K562 (cell line): ENCODE data around the gene TMEM87B.

ENCODE experiments used
- ATF2 ChIP-seq: sonication (generic); formaldehyde crosslinking; IDR thresholded peaks from 2 replicates; pipeline ENCODE4 v1.8.1; 2022; ENCODE audit warnings: missing genetic modification reagents
- CBFB ChIP-seq: sonication (generic); formaldehyde crosslinking; IDR thresholded peaks from 2 replicates; pipeline ENCODE4 v1.4.0; 2020; ENCODE audit warnings: mild to moderate bottlenecking, missing genetic modification reagents
- GATAD2B ChIP-seq: fragments of 450-650 bp; IDR thresholded peaks from 2 replicates; pipeline ENCODE4 v1.6.1; 2017; ENCODE audit warnings: mild to moderate bottlenecking, borderline replicate concordance
- NR3C1 ChIP-seq: sonication (generic); formaldehyde crosslinking; IDR thresholded peaks from 2 replicates; pipeline ENCODE4 v1.8.1; 2022; ENCODE audit warnings: missing genetic modification reagents
- POLR3A ChIP-seq: IDR thresholded peaks from 2 replicates; pipeline ENCODE4 v1.6.1; 2011; ENCODE audit warnings: borderline replicate concordance, mild to moderate bottlenecking, moderate library complexity; ENCODE audit not compliant: insufficient read length, insufficient read depth; ENCODE audit errors: extremely low read depth
- RAD51 ChIP-seq: fragments of 450-650 bp; IDR thresholded peaks from 2 replicates; pipeline ENCODE4 v1.7.1; 2016; ENCODE audit warnings: low read depth, mild to moderate bottlenecking, borderline replicate concordance
- RFX5 ChIP-seq: IDR thresholded peaks from 2 replicates; pipeline ENCODE4 v1.6.1; 2011; ENCODE audit warnings: low read depth, mild to moderate bottlenecking, improper control_type of control experiment, low read length
- SMC3 ChIP-seq: conservative IDR thresholded peaks from 2 replicates; pipeline ENCODE4 v1.6.1; 2011; ENCODE audit warnings: low read depth, low read length, improper control_type of control experiment; ENCODE audit not compliant: insufficient read depth
- ZZZ3 ChIP-seq: fragments of 450-650 bp; IDR thresholded peaks from 2 replicates; pipeline ENCODE4 v1.6.1; 2016; ENCODE audit warnings: antibody characterized with exemption, mild to moderate bottlenecking, moderate library complexity

- TF ChIP-seq RAD51 (no peak), ZZZ3 (no peak), RFX5 (no peak), GATAD2B (no peak), POLR3A (no peak), NR3C1 (no peak), CBFB (CRISPR knock-in tag) (no peak), SMC3 (no peak), ATF2 (CRISPR knock-in tag) (no peak)
These were observed 8.8 kb upstream of the TMEM87B start for GRCh38 chr2:112046231-112046630.
